Endothelial cell of umbilical vein (primary cell): Measurements from ENCODE around the gene LRP1B.

Experiments
- CTCF ChIP-seq, 2 donors: IDR thresholded peaks; 1 replicate in 1 of 2; 2 replicates in 1 of 2; pipeline ENCODE4 v1.5.1; 2011; ENCODE audit warnings: low read length in 2 of 2, mild to moderate bottlenecking in 2 of 2, moderate library complexity in 2 of 2, control low read depth in 1 of 2, inconsistent platforms in 1 of 2, low read depth in 1 of 2; ENCODE audit not compliant: insufficient read depth in 1 of 2; ENCODE audit errors: extremely low read depth in 1 of 2
- MYC ChIP-seq: IDR thresholded peaks from one replicate; pipeline ENCODE4 v1.6.1; 2011; ENCODE audit warnings: mild to moderate bottlenecking, low read depth, low read length

GRCh38 chr2:140465301-140465700, 1665.5 kb downstream of the LRP1B start:
- no peak for TF ChIP-seq CTCF (IDR thresholded peaks at IDR 0.05; ENCODE audit: extremely low read depth in 1 of 2, insufficient read depth in 1 of 2, low read depth in 1 of 2, low read length in 2 of 2)
- no peak for TF ChIP-seq MYC
